Neural progenitor cell (in vitro differentiated cells): ENCODE measurements around the gene NKAIN2.

ENCODE experiments used
- CTCF ChIP-seq: fragments of 200-600 bp; sonication (generic); IDR thresholded peaks from 2 replicates; pipeline ENCODE4 v1.5.1; 2017; ENCODE audit warnings: antibody characterized with exemption, mild to moderate bottlenecking
- EZH2 ChIP-seq: fragments of 200-600 bp; sonication (generic); IDR thresholded peaks from 2 replicates; pipeline ENCODE4 v1.6.1; 2017; ENCODE audit warnings: antibody characterized with exemption, mild to moderate bottlenecking, moderate library complexity

- TF ChIP-seq CTCF (no peak), EZH2 (no peak)
Observed at GRCh38 chr6:123854201-123854600, 50.5 kb downstream of the NKAIN2 start.
